Lower lobe of right lung (tissue), 2 donors: ENCODE measurements around the gene PSMD13. TPM values are rescaled to one million over a fixed set of nuclear protein-coding genes. Genes with fewer than 3 reads are reported as not detected.

Experiments used
- ATAC-seq, 2 donors: fragments of 200-7000 bp; cut with Tn5 transposase; one replicate each; pipeline ENCODE4 v1.9.1; 2020 to 2022; ENCODE audit warnings: mild to moderate bottlenecking in 2 of 2, moderate library complexity in 2 of 2
- DNase-seq: peaks from one replicate; pipeline ENCODE4 v3.0.0-alpha.2; 2020
- H3K27ac ChIP-seq: fragments of 200-600 bp; one replicate; pipeline ENCODE4 v1.8.0; 2022
- H3K27me3 ChIP-seq: fragments of 200-600 bp; one replicate; pipeline ENCODE4 v1.8.0; 2022; ENCODE audit warnings: low read depth
- H3K36me3 ChIP-seq: fragments of 200-600 bp; one replicate; pipeline ENCODE4 v1.8.0; 2022; ENCODE audit warnings: mild to moderate bottlenecking
- H3K4me1 ChIP-seq: fragments of 200-600 bp; one replicate; pipeline ENCODE4 v1.8.0; 2022
- H3K4me3 ChIP-seq: fragments of 200-600 bp; one replicate; pipeline ENCODE4 v1.8.0; 2022; ENCODE audit warnings: mild to moderate bottlenecking
- H3K9me3 ChIP-seq: fragments of 200-600 bp; one replicate; pipeline ENCODE4 v1.8.0; 2022
- CTCF ChIP-seq: fragments of 200-600 bp; IDR thresholded peaks from one replicate; pipeline ENCODE4 v1.8.0; 2022; ENCODE audit warnings: antibody characterized with exemption, mild to moderate bottlenecking
- intact Hi-C: fragments of 100-400 bp; cut with DNase I; formaldehyde crosslinking; loops from one replicate; pipeline ENCODE4 v1.11.0; 2022
- total RNA-seq: library from RNA; stranded (reverse); fragmentation: NEBNext Ultra II Directional; extraction: Animal tissue kit (Norgen Biotek cat#: 25700); gene quantifications from one replicate; pipeline ENCODE4 v1.2.1, GENCODE V29; 2021
- donor health status: DM: no; HTN: yes; CAD: no; lungs with severe emphysema.

Gene PSMD13
- total RNA-seq, 1 donor from 2014 or later = 89.5 TPM

GRCh38 chr11:280706-281485 lies 44.1 kb downstream of the PSMD13 start:
- intact Hi-C loops = no loop called here
- no peak for TF ChIP-seq CTCF
- H3K27ac ChIP-seq = no peak overlapping the region

GRCh38 chr11:281486-282161 lies 44.8 kb downstream of the PSMD13 start:
- Histone ChIP-seq H3K36me3 (no peaks in the 10 kb centered on the region), H3K9me3 (no peaks in the 10 kb centered on the region), H3K4me1 (peaks cover 42% of the 10 kb centered on the region), H3K27me3 (peaks cover 68% of the 10 kb centered on the region), H3K4me3 (peak overlapping the region; percentile 46), H3K27ac (no peak overlapping the region)
- DNase-seq (no peak), ATAC-seq (no peak)
- intact Hi-C loops = no loop called here
- TF ChIP-seq CTCF = no peak

More at GRCh38 chr11:280706-281485, 44.1 kb downstream of the PSMD13 start:
- Histone ChIP-seq H3K36me3 (no peaks in the 10 kb centered on the region), H3K4me3 (peak overlapping the region; percentile 46), H3K27me3 (peaks cover 68% of the 10 kb centered on the region), H3K4me1 (peaks cover 42% of the 10 kb centered on the region), H3K9me3 (no peaks in the 10 kb centered on the region)
- peak; percentile 3 to 25 for ATAC-seq
- peak; percentile 70 for DNase-seq

GRCh38 chr11:282171-282570 lies 45.4 kb downstream of the PSMD13 start:
- no peak overlapping the region for H3K4me3 ChIP-seq
- intact Hi-C loops = no loop called here
- no peak for TF ChIP-seq CTCF
- H3K9me3 ChIP-seq = no peaks in the 10 kb centered on the region
- DNase-seq (no peak), ATAC-seq (no peak)
- H3K36me3 ChIP-seq = no peaks in the 10 kb centered on the region
- peaks cover 42% of the 10 kb centered on the region for H3K4me1 ChIP-seq
- H3K27ac ChIP-seq = no peak overlapping the region
- peaks cover 68% of the 10 kb centered on the region for H3K27me3 ChIP-seq

GRCh38 chr11:282630-283360 lies 46.0 kb downstream of the PSMD13 start:
- intact Hi-C loops = no loop called here
- no peak for DNase-seq
- H3K9me3 ChIP-seq = no peaks in the 10 kb centered on the region
- H3K27ac ChIP-seq = no peak overlapping the region
- no peak for TF ChIP-seq CTCF
- no peak overlapping the region for H3K4me3 ChIP-seq
- no peak for ATAC-seq
- H3K4me1 ChIP-seq = peaks cover 43% of the 10 kb centered on the region
- no peaks in the 10 kb centered on the region for H3K36me3 ChIP-seq
- peaks cover 68% of the 10 kb centered on the region for H3K27me3 ChIP-seq

GRCh38 chr11:283405-284104 lies 46.8 kb downstream of the PSMD13 start:
- intact Hi-C loops = no loop called here
- Histone ChIP-seq H3K36me3 (no peaks in the 10 kb centered on the region), H3K27ac (no peak overlapping the region), H3K27me3 (peaks cover 63% of the 10 kb centered on the region), H3K9me3 (no peaks in the 10 kb centered on the region), H3K4me3 (no peak overlapping the region), H3K4me1 (peaks cover 42% of the 10 kb centered on the region)
- ATAC-seq = no peak
- TF ChIP-seq CTCF = no peak
- no peak for DNase-seq
